Mammary epithelial cell (primary cell): ENCODE measurements around the gene ENTPD5.

Experiments
- CTCF ChIP-seq, 2 donors: IDR thresholded peaks in 1 of 2; conservative IDR thresholded peaks in 1 of 2; 2 replicates each; pipeline ENCODE4 v1.5.1; 2011 to 2012; ENCODE audit warnings: inconsistent platforms in 2 of 2, low read length in 2 of 2, mild to moderate bottlenecking in 2 of 2, control low read depth in 1 of 2, low read depth in 1 of 2; ENCODE audit not compliant: insufficient read depth in 1 of 2; ENCODE audit errors: extremely low read depth in 1 of 2
- EZH2 ChIP-seq: IDR thresholded peaks from 2 replicates; pipeline ENCODE4 v1.6.1; 2012; ENCODE audit warnings: low read length, inconsistent platforms, borderline replicate concordance

DNA sequence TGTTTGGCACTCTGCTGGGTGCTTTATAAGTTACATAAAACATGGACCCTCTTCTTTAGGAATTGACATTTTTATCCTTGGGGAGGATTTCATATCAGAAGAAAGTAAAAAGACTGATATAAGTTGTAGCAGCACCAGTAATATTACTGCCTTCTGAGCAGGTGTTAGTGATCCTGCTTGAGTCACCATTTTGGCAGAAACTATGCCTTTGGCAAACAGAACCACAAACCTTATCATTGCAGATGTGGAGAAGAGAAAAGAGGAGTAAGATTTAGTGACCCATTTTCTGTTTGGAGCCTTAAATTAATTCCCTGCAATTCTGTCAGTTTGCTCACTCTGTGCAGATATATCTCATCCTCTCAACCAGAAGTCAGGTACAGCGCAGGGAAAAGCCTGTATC is 109.4 kb downstream of the ENTPD5 start:
- TF ChIP-seq CTCF (conservative IDR thresholded peaks at IDR 0.05 in 1 of 2, IDR thresholded peaks at IDR 0.05 in 1 of 2; ENCODE audit: extremely low read depth in 1 of 2, insufficient read depth in 1 of 2, low read depth in 1 of 2, low read length in 2 of 2) (no peak), EZH2 (no peak)
